Smooth muscle cell (in vitro differentiated cells): ENCODE data around the gene RNF128. TPM values are rescaled to one million over a fixed set of nuclear protein-coding genes. Genes with fewer than 3 reads are reported as not detected.

ENCODE experiments used
- DNase-seq: peaks from one replicate; lab custom pipeline; 2025; ENCODE audit not compliant: unreplicated experiment; lab: John Stamatoyannopoulos, UW
- H2AFZ ChIP-seq: fragments of 200-600 bp; sonication (generic); 2 replicates; pipeline ENCODE4 v1.6.0; 2016; ENCODE audit warnings: antibody characterized with exemption, low read depth, mild to moderate bottlenecking
- H3F3A ChIP-seq: fragments of 200-600 bp; sonication (generic); 2 replicates; pipeline ENCODE4 v1.6.0; 2017; ENCODE audit warnings: antibody characterized with exemption, low read depth
- H3K27ac ChIP-seq: fragments of 200-600 bp; sonication (generic); 2 replicates; pipeline ENCODE4 v1.5.1; 2016; ENCODE audit warnings: low read depth, mild to moderate bottlenecking
- H3K27me3 ChIP-seq: fragments of 200-600 bp; sonication (generic); 2 replicates; pipeline ENCODE4 v1.6.1; 2016; ENCODE audit warnings: low read depth, mild to moderate bottlenecking
- H3K36me3 ChIP-seq: fragments of 200-600 bp; sonication (generic); 2 replicates; pipeline ENCODE4 v1.5.1; 2016; ENCODE audit warnings: low read depth
- H3K4me1 ChIP-seq: fragments of 200-600 bp; sonication (generic); 2 replicates; pipeline ENCODE4 v1.5.1; 2016; ENCODE audit warnings: low read depth
- H3K4me2 ChIP-seq: fragments of 200-600 bp; sonication (generic); 2 replicates; pipeline ENCODE4 v1.6.0; 2016; ENCODE audit warnings: mild to moderate bottlenecking
- H3K4me3 ChIP-seq: fragments of 200-600 bp; sonication (generic); 2 replicates; pipeline ENCODE4 v1.5.1; 2016; ENCODE audit warnings: mild to moderate bottlenecking
- H3K79me2 ChIP-seq: fragments of 200-600 bp; sonication (generic); 2 replicates; pipeline ENCODE4 v1.6.0; 2016; ENCODE audit warnings: low read depth, mild to moderate bottlenecking
- H3K9ac ChIP-seq: fragments of 200-600 bp; sonication (generic); 2 replicates; pipeline ENCODE4 v1.6.0; 2016; ENCODE audit warnings: low read depth
- H3K9me3 ChIP-seq: fragments of 200-600 bp; sonication (generic); replicated peaks from 2 replicates; pipeline ENCODE4 v1.5.1; 2016; ENCODE audit warnings: low read depth
- H4K20me1 ChIP-seq: fragments of 200-600 bp; sonication (generic); 2 replicates; pipeline ENCODE4 v1.6.0; 2016; ENCODE audit warnings: low read depth
- CTCF ChIP-seq: fragments of 200-600 bp; sonication (generic); IDR thresholded peaks from 2 replicates; pipeline ENCODE4 v1.5.1; 2017; ENCODE audit warnings: borderline replicate concordance, mild to moderate bottlenecking, antibody characterized with exemption; ENCODE audit not compliant: insufficient read depth, poor library complexity, severe bottlenecking
- WGBS: methylation state at CpG from one replicate; pipeline ENCODE4 v1.1.7; 2016; ENCODE audit warnings: low lambda C conversion rate; 5-methylcytosine and 5-hydroxymethylcytosine counted together
- polyA plus RNA-seq: library from polyadenylated mRNA; unstranded; fragments of >200 nt; fragmentation: Nextera tagmentation; extraction: Ambion mirVana; gene quantifications from 2 replicates; pipeline ENCODE4 v1.2.1, GENCODE V29; 2016
- total RNA-seq: library from RNA; depleted of rRNA; stranded (reverse); fragments of >200 nt; gene quantifications from 2 replicates; pipeline ENCODE4 v1.2.3, GENCODE V29; 2014

Gene RNF128
- total and polyA plus RNA-seq, 2 experiments from 2014 or later, result 13.6 to 22.2 TPM

- Histone ChIP-seq H3K27me3 (no peaks in the 10 kb centered on the region), H3K27ac (no peak overlapping the region), H4K20me1 (no peaks in the 10 kb centered on the region), H3K36me3 (no peaks in the 10 kb centered on the region), H3K9me3 (no peaks in the 10 kb centered on the region), H3F3A (peaks cover 3% of the 10 kb centered on the region), H3K4me3 (no peak overlapping the region), H2AFZ (no peak overlapping the region), H3K4me2 (no peak overlapping the region), H3K79me2 (no peaks in the 10 kb centered on the region), H3K4me1 (no peaks in the 10 kb centered on the region), H3K9ac (no peak overlapping the region)
- no peak for DNase-seq
- no peak for TF ChIP-seq CTCF
- WGBS, result 88% methylated on average over 3 of the region's 3 CpGs
These were observed 20.0 kb upstream of the RNF128 start for GRCh38 chrX:106706466-106706865.

GRCh38 chrX:106707771-106708454, 18.6 kb upstream of the RNF128 start:
- Histone ChIP-seq H3K4me2 (peak overlapping the region; percentile 60), H3F3A (peaks cover 3% of the 10 kb centered on the region), H3K4me3 (no peak overlapping the region), H4K20me1 (no peaks in the 10 kb centered on the region), H3K36me3 (no peaks in the 10 kb centered on the region), H3K27ac (peak overlapping the region; percentile 96), H3K27me3 (no peaks in the 10 kb centered on the region), H3K9me3 (no peaks in the 10 kb centered on the region), H3K4me1 (no peaks in the 10 kb centered on the region), H3K9ac (peak overlapping the region; percentile 68), H3K79me2 (no peaks in the 10 kb centered on the region), H2AFZ (no peak overlapping the region)
- no peak for DNase-seq
- no peak for TF ChIP-seq CTCF
- 39% methylated on average over 3 of the region's 3 CpGs for WGBS

- no peak for DNase-seq
- H3K4me1 ChIP-seq, result no peaks in the 10 kb centered on the region
- H2AFZ ChIP-seq, result no peak overlapping the region
These were observed 15.7 kb upstream of the RNF128 start for GRCh38 chrX:106710771-106711170.

More at GRCh38 chrX:106710771-106711170, 15.7 kb upstream of the RNF128 start:
- Histone ChIP-seq H3K27me3 (no peaks in the 10 kb centered on the region), H3K9me3 (no peaks in the 10 kb centered on the region), H3K36me3 (no peaks in the 10 kb centered on the region), H3K4me3 (no peak overlapping the region), H3F3A (peaks cover 3% of the 10 kb centered on the region), H3K79me2 (no peaks in the 10 kb centered on the region), H3K9ac (no peak overlapping the region), H3K27ac (no peak overlapping the region), H4K20me1 (no peaks in the 10 kb centered on the region), H3K4me2 (no peak overlapping the region)
- TF ChIP-seq CTCF, result no peak
